ENCODE data around the gene TTC9. TPM values are rescaled to one million over a fixed set of nuclear protein-coding genes. Genes with fewer than 3 reads are reported as not detected.

TTC9 gene
- total and polyA plus RNA-seq, 7 donors: 0.16 to 3.6 (median 0.66) TPM; not detected in 1

- intact Hi-C loops (cut with DNase I): loop anchor here (10.0 kb wide), 1 partner anchor 898 kb away; no protein-coding TSS in a partner anchor
- no peak for DNase-seq
- H3K36me3 ChIP-seq: no peaks in the 10 kb centered on the region
- 76 to 96% methylated on average over 4 of the region's 4 CpGs for WGBS, 2 donors
- peaks cover 0 to 5% (median 0%) of the 10 kb centered on the region in 3 donors for H3K27me3 ChIP-seq
- H3K4me3 ChIP-seq: no peak overlapping the region
- no peak for TF ChIP-seq EP300 (IDR thresholded peaks at IDR 0.05)
- TF ChIP-seq, protein P1, sequence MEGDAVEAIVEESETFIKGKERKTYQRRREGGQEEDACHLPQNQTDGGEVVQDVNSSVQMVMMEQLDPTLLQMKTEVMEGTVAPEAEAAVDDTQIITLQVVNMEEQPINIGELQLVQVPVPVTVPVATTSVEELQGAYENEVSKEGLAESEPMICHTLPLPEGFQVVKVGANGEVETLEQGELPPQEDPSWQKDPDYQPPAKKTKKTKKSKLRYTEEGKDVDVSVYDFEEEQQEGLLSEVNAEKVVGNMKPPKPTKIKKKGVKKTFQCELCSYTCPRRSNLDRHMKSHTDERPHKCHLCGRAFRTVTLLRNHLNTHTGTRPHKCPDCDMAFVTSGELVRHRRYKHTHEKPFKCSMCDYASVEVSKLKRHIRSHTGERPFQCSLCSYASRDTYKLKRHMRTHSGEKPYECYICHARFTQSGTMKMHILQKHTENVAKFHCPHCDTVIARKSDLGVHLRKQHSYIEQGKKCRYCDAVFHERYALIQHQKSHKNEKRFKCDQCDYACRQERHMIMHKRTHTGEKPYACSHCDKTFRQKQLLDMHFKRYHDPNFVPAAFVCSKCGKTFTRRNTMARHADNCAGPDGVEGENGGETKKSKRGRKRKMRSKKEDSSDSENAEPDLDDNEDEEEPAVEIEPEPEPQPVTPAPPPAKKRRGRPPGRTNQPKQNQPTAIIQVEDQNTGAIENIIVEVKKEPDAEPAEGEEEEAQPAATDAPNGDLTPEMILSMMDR (IDR thresholded peaks at IDR 0.05): no peak
- no peak for TF ChIP-seq POLR2A (IDR thresholded peaks at IDR 0.05)
- no peak for TF ChIP-seq POLR2AphosphoS5 (IDR thresholded peaks at IDR 0.05)
- no peaks in the 10 kb centered on the region for H3K9me3 ChIP-seq
- peaks cover 0 to 6% (median 0%) of the 10 kb centered on the region in 4 donors for H3K4me1 ChIP-seq
- H3K27ac ChIP-seq: no peak overlapping the region
These were observed 71.4 kb downstream of the TTC9 start for GRCh38 chr14:70713096-70713495.

GRCh38 chr14:70713511-70713916, 71.8 kb downstream of the TTC9 start:
- Histone ChIP-seq H3K4me3 (no peak overlapping the region), H3K4me1 (peaks cover 0 to 6% (median 0%) of the 10 kb centered on the region in 4 donors), H3K36me3 (no peaks in the 10 kb centered on the region), H3K27me3 (peaks cover 0 to 5% (median 0%) of the 10 kb centered on the region in 3 donors), H3K27ac (no peak overlapping the region), H3K9me3 (no peaks in the 10 kb centered on the region)
- intact Hi-C loops (cut with DNase I): loop anchor here (10.0 kb wide), 1 partner anchor 899 kb away; no protein-coding TSS in a partner anchor
- 61 to 66% methylated on average over 3 of the region's 3 CpGs for WGBS, 2 donors
- TF ChIP-seq POLR2A (IDR thresholded peaks at IDR 0.05) (no peak), EP300 (IDR thresholded peaks at IDR 0.05) (no peak), POLR2AphosphoS5 (IDR thresholded peaks at IDR 0.05) (no peak)
- TF ChIP-seq, protein P1 (IDR thresholded peaks at IDR 0.05): no peak
- no peak for DNase-seq

GRCh38 chr14:70714055-70714550, 72.4 kb downstream of the TTC9 start:
- H3K9me3 ChIP-seq: no peaks in the 10 kb centered on the region
- no peak overlapping the region for H3K4me3 ChIP-seq
- no peak for TF ChIP-seq POLR2A (IDR thresholded peaks at IDR 0.05)
- TF ChIP-seq, protein P1 (IDR thresholded peaks at IDR 0.05): peak in 3 of 4 experiments; percentile 43 to 57 (median 45)
- intact Hi-C loops (cut with DNase I): loop anchor here (10.0 kb wide), 1 partner anchor 899 kb away; no protein-coding TSS in a partner anchor
- 12 to 18% methylated on average over 8 of the region's 8 CpGs for WGBS, 2 donors
- DNase-seq: no peak
- peaks cover 0 to 6% (median 0%) of the 10 kb centered on the region in 4 donors for H3K4me1 ChIP-seq
- peaks cover 0 to 5% (median 0%) of the 10 kb centered on the region in 3 donors for H3K27me3 ChIP-seq
- H3K27ac ChIP-seq: no peak overlapping the region
- H3K36me3 ChIP-seq: no peaks in the 10 kb centered on the region

- TF ChIP-seq POLR2A (IDR thresholded peaks at IDR 0.05) (no peak), POLR2AphosphoS5 (IDR thresholded peaks at IDR 0.05) (no peak), EP300 (IDR thresholded peaks at IDR 0.05) (no peak)
- TF ChIP-seq, protein P1 (IDR thresholded peaks at IDR 0.05): no peak
- Histone ChIP-seq H3K9me3 (no peaks in the 10 kb centered on the region), H3K27me3 (peaks cover 0 to 5% (median 0%) of the 10 kb centered on the region in 3 donors), H3K4me3 (no peak overlapping the region), H3K4me1 (peaks cover 0 to 6% (median 0%) of the 10 kb centered on the region in 4 donors), H3K36me3 (no peaks in the 10 kb centered on the region), H3K27ac (no peak overlapping the region)
- 14 to 57% methylated on average over 5 of the region's 5 CpGs for whole genome bisulfite sequencing, 2 donors
- no peak for DNase-seq
- intact Hi-C loops (cut with DNase I): loop anchor here (10.0 kb wide), 1 partner anchor 902 kb away; no protein-coding TSS in a partner anchor
These were observed 74.8 kb downstream of the TTC9 start for GRCh38 chr14:70716483-70716882.
